Right kidney (tissue), 1 donor: Measurements from ENCODE around the gene TREH.
"Not testable (repeated sequence)": the region's sequence is repeated elsewhere in the genome, so short reads cannot be mapped to it uniquely, and the experiment has no call there.

ENCODE experiments used
- DNase-seq: peaks from one replicate; pipeline ENCODE4 v3.0.0-alpha.2; 2016

TREH gene

GRCh38 chr11:118697346-118697745 lies 17.9 kb upstream of the TREH start:
- no peak for DNase-seq

GRCh38 chr11:118696673-118697226 lies 17.3 kb upstream of the TREH start:
- DNase-seq, result no peak

- no peak for DNase-seq
These were observed 15.3 kb upstream of the TREH start for GRCh38 chr11:118694771-118695170.

- DNase-seq, result no peak
These were observed 14.7 kb upstream of the TREH start for GRCh38 chr11:118694185-118694584.

- no peak for DNase-seq
These were observed 12.7 kb upstream of the TREH start for GRCh38 chr11:118691926-118692830.

- no peak for DNase-seq
These were observed 11.3 kb upstream of the TREH start for GRCh38 chr11:118690553-118691304.

GRCh38 chr11:118689852-118690552 lies 10.6 kb upstream of the TREH start:
- peak; percentile 94 for DNase-seq

- DNase-seq, result peak; percentile 48
These were observed 10.0 kb upstream of the TREH start for GRCh38 chr11:118689503-118689851.

- DNase-seq, result no peak
These were observed 9.5 kb upstream of the TREH start for GRCh38 chr11:118688851-118689502.

GRCh38 chr11:118688339-118688738 lies 8.9 kb upstream of the TREH start:
- not testable (repeated sequence) for DNase-seq

- DNase-seq, result no peak
These were observed 8.5 kb upstream of the TREH start for GRCh38 chr11:118687906-118688305.

- DNase-seq, result no peak
These were observed 4.7 kb upstream of the TREH start for GRCh38 chr11:118684187-118684586.

GRCh38 chr11:118682939-118683338 lies 3.5 kb upstream of the TREH start:
- DNase-seq, result not testable (repeated sequence)

GRCh38 chr11:118682372-118682771 lies 2.9 kb upstream of the TREH start:
- no peak for DNase-seq

GRCh38 chr11:118678908-118679307 lies 542 bp downstream of the TREH start:
- not testable (repeated sequence) for DNase-seq

- no peak for DNase-seq
These were observed 1.5 kb downstream of the TREH start for GRCh38 chr11:118677977-118678376.

GRCh38 chr11:118674082-118674435 lies 5.4 kb downstream of the TREH start:
- no peak for DNase-seq

- no peak for DNase-seq
These were observed 5.9 kb downstream of the TREH start for GRCh38 chr11:118673361-118674081.

- no peak for DNase-seq
These were observed 6.6 kb downstream of the TREH start for GRCh38 chr11:118672846-118673245.

GRCh38 chr11:118671254-118671653 lies 8.2 kb downstream of the TREH start:
- DNase-seq, result no peak

GRCh38 chr11:118670063-118670462 lies 9.4 kb downstream of the TREH start:
- no peak for DNase-seq
